ENCODE measurements around the gene FAM120B.

The FAM120B gene

GRCh38 chr6:170367241-170367640 is 60.7 kb downstream of the FAM120B start:
- no peaks in the 10 kb centered on the region for H3K79me2 ChIP-seq (ENCODE audit: control insufficient read depth, low read length)
- no peak overlapping the region for H3K27ac ChIP-seq (ENCODE audit: low read depth, low read length)
- H4K20me1 ChIP-seq (ENCODE audit: control insufficient read depth, insufficient read depth, low read depth, low read length), result no peaks in the 10 kb centered on the region
- H3K9me2 ChIP-seq (replicated peaks; ENCODE audit: control insufficient read depth, low read length), result no peaks in the 10 kb centered on the region
- TF ChIP-seq EZH2phosphoT487 (IDR thresholded peaks at IDR 0.05; ENCODE audit: borderline replicate concordance, low read length) (no peak), CTCF (IDR thresholded peaks at IDR 0.05; ENCODE audit: low read depth, low read length, poor library complexity, severe bottlenecking) (no peak)
- H3K4me3 ChIP-seq (ENCODE audit: low read length), result no peak overlapping the region
- no peaks in the 10 kb centered on the region for H3K9me3 ChIP-seq (ENCODE audit: control insufficient read depth, insufficient read depth, low read length)
- no peaks in the 10 kb centered on the region for H3K27me3 ChIP-seq (ENCODE audit: control insufficient read depth, low read length)
- H3F3A ChIP-seq (ENCODE audit: control insufficient read depth, insufficient read depth), result no peaks in the 10 kb centered on the region
- peaks cover 7% of the 10 kb centered on the region for H3K36me3 ChIP-seq (ENCODE audit: control insufficient read depth, low read length)
- no peak overlapping the region for H3K4me2 ChIP-seq (ENCODE audit: low read length)
- H3K4me1 ChIP-seq (ENCODE audit: control insufficient read depth, low read length), result no peaks in the 10 kb centered on the region

- Histone ChIP-seq H3F3A (ENCODE audit: control insufficient read depth, insufficient read depth) (no peaks in the 10 kb centered on the region), H3K4me3 (ENCODE audit: low read length) (no peak overlapping the region), H3K9me3 (ENCODE audit: control insufficient read depth, insufficient read depth, low read length) (no peaks in the 10 kb centered on the region), H4K20me1 (ENCODE audit: control insufficient read depth, insufficient read depth, low read depth, low read length) (no peaks in the 10 kb centered on the region), H3K27ac (ENCODE audit: low read depth, low read length) (no peak overlapping the region), H3K36me3 (ENCODE audit: control insufficient read depth, low read length) (peaks cover 7% of the 10 kb centered on the region), H3K4me2 (ENCODE audit: low read length) (no peak overlapping the region), H3K79me2 (ENCODE audit: control insufficient read depth, low read length) (no peaks in the 10 kb centered on the region), H3K27me3 (ENCODE audit: control insufficient read depth, low read length) (no peaks in the 10 kb centered on the region), H3K4me1 (ENCODE audit: control insufficient read depth, low read length) (no peaks in the 10 kb centered on the region), H3K9me2 (replicated peaks; ENCODE audit: control insufficient read depth, low read length) (no peaks in the 10 kb centered on the region)
- no peak for TF ChIP-seq EZH2phosphoT487 (IDR thresholded peaks at IDR 0.05; ENCODE audit: borderline replicate concordance, low read length)
- no peak for TF ChIP-seq CTCF (IDR thresholded peaks at IDR 0.05; ENCODE audit: low read depth, low read length, poor library complexity, severe bottlenecking)
Measured at GRCh38 chr6:170368544-170368943, 62.0 kb downstream of the FAM120B start.

GRCh38 chr6:170369403-170369802 is 62.8 kb downstream of the FAM120B start:
- Histone ChIP-seq H3K27me3 (ENCODE audit: control insufficient read depth, low read length) (no peaks in the 10 kb centered on the region), H3K36me3 (ENCODE audit: control insufficient read depth, low read length) (peaks cover 7% of the 10 kb centered on the region), H3K4me2 (ENCODE audit: low read length) (no peak overlapping the region), H3K4me3 (ENCODE audit: low read length) (no peak overlapping the region), H4K20me1 (ENCODE audit: control insufficient read depth, insufficient read depth, low read depth, low read length) (no peaks in the 10 kb centered on the region), H3K9me3 (ENCODE audit: control insufficient read depth, insufficient read depth, low read length) (no peaks in the 10 kb centered on the region), H3K4me1 (ENCODE audit: control insufficient read depth, low read length) (no peaks in the 10 kb centered on the region), H3F3A (ENCODE audit: control insufficient read depth, insufficient read depth) (no peaks in the 10 kb centered on the region), H3K9me2 (replicated peaks; ENCODE audit: control insufficient read depth, low read length) (no peaks in the 10 kb centered on the region), H3K79me2 (ENCODE audit: control insufficient read depth, low read length) (no peaks in the 10 kb centered on the region), H3K27ac (ENCODE audit: low read depth, low read length) (no peak overlapping the region)
- TF ChIP-seq EZH2phosphoT487 (IDR thresholded peaks at IDR 0.05; ENCODE audit: borderline replicate concordance, low read length) (no peak), CTCF (IDR thresholded peaks at IDR 0.05; ENCODE audit: low read depth, low read length, poor library complexity, severe bottlenecking) (no peak)

GRCh38 chr6:170370416-170370815 is 63.9 kb downstream of the FAM120B start:
- H3K4me2 ChIP-seq (ENCODE audit: low read length), result no peak overlapping the region
- no peak for TF ChIP-seq CTCF (IDR thresholded peaks at IDR 0.05; ENCODE audit: low read depth, low read length, poor library complexity, severe bottlenecking)
- TF ChIP-seq EZH2phosphoT487 (IDR thresholded peaks at IDR 0.05; ENCODE audit: borderline replicate concordance, low read length), result no peak

More at GRCh38 chr6:170370416-170370815, 63.9 kb downstream of the FAM120B start:
- Histone ChIP-seq H3K9me3 (ENCODE audit: control insufficient read depth, insufficient read depth, low read length) (no peaks in the 10 kb centered on the region), H3F3A (ENCODE audit: control insufficient read depth, insufficient read depth) (no peaks in the 10 kb centered on the region), H4K20me1 (ENCODE audit: control insufficient read depth, insufficient read depth, low read depth, low read length) (no peaks in the 10 kb centered on the region), H3K36me3 (ENCODE audit: control insufficient read depth, low read length) (peaks cover 7% of the 10 kb centered on the region), H3K4me3 (ENCODE audit: low read length) (no peak overlapping the region), H3K27me3 (ENCODE audit: control insufficient read depth, low read length) (no peaks in the 10 kb centered on the region), H3K9me2 (replicated peaks; ENCODE audit: control insufficient read depth, low read length) (no peaks in the 10 kb centered on the region), H3K27ac (ENCODE audit: low read depth, low read length) (no peak overlapping the region), H3K4me1 (ENCODE audit: control insufficient read depth, low read length) (no peaks in the 10 kb centered on the region), H3K79me2 (ENCODE audit: control insufficient read depth, low read length) (no peaks in the 10 kb centered on the region)
